NCI-H1092 treated with DMSO at 0.1 percent for 48 hours (cell line): ENCODE results near the gene KCNB1.
A peak's percentile ranks its signal among the peaks of the same experiment; 100 is the strongest.

Experiments used
- DNase-seq: peaks from one replicate; lab custom pipeline; 2025; lab: John Stamatoyannopoulos, UW

KCNB1 gene

GRCh38 chr20:49497398-49497669 lies 14.9 kb upstream of the KCNB1 start:
- DNase-seq: no peak

- DNase-seq: no peak
These were observed 14.3 kb upstream of the KCNB1 start for GRCh38 chr20:49496553-49497397.

GRCh38 chr20:49496043-49496442 lies 13.6 kb upstream of the KCNB1 start:
- no peak for DNase-seq

DNA sequence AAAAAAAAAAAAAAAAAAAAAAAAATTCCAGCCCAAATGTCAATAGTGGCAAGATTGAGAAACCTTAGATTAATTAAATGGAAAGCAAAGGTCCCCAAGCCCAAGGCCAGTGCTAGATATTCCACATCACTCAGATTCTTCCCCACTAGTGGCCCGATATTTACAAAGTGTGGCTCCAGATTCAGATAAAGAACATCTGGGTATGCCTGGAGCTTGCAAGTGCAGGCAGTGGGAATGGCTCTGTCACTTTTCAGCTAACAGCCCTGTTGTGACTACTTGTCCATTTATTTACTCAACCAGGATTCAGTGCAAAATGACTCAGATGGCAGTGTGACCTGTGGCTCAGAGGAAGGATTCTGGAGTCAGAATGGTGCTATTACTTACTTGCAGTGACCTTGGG lies 8.2 kb upstream of the KCNB1 start:
- DNase-seq: no peak

DNA sequence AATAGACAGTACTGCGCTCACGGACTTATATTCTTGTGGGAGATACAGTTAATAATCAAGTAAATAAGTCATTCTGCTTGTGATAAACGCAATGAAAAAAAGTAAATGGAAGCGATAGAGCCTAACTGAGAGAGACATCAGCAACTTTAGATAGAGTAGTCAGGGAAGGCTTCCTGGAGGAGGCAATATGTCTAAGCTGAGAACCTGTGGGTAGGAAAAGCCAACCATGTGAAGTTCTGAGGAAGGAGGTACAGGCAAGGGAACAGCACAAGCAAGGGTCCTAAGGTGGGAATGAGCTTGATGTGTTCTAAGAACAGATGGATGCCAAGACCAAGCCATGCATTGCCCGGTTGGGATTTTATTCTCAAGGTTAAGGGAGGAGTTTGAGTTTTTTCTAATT lies 7.2 kb upstream of the KCNB1 start:
- no peak for DNase-seq

- no peak for DNase-seq
These were observed 3.6 kb upstream of the KCNB1 start for GRCh38 chr20:49486064-49486463.

DNA sequence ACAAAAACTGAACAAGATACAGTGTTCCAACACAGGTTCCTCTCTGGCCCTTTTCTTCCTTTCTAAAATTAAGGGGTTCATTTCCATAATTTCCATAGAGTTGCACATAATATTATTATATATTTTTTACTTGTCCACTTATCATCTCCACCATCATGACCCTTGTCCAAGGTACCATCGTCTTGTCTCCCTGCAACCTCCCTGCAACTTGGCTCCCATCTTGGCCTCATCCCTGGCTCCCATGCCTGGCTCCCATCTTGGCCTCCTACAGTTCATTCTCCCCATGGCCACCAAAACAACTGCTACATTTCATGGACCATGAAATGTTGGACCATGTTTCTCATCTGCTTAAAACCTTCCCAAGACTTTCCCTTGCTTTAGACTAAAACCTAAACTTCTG lies 3.1 kb upstream of the KCNB1 start:
- no peak for DNase-seq

- peak; percentile 83 for DNase-seq
These were observed 2.0 kb upstream of the KCNB1 start for GRCh38 chr20:49484180-49485140.

GRCh38 chr20:49483696-49484123 lies 1.2 kb upstream of the KCNB1 start:
- DNase-seq: no peak

DNA sequence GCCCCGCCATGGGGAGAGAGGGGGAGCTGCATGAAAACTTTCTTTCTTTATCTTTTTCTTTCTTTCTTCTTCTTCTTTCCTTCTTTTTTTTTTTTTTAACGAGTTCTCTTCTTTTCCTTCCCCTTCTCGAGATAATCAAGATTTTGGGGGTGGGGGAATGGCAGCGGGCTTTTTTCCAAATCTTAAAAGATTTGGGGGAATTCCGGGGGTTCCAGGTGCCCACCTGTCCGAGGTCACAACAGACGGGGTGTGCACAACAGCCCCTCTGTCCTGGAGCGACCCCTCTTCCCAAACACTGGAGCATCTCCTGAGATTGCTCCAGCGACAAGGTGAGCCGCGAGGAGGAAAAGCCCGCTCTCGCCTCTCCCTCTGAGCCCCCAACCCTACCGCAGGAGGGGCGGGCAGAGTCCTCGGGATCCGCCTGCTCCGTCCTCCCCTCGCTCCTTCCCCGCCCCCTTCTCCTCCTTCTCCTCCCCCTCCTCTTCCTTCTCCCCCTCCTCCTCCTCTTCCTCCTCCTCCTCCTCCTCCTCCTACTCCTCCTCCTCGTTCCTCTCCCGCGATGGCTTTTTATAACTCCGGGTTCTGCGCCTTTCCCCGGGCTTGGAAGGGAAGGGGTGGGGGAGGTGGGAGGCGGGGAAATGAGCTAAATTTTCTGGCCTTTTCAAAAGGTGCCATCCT lies 689 bp upstream of the KCNB1 start:
- DNase-seq: no peak

- no peak for DNase-seq
These were observed 295 bp downstream of the KCNB1 start for GRCh38 chr20:49482173-49482572.

- no peak for DNase-seq
These were observed 1.4 kb downstream of the KCNB1 start for GRCh38 chr20:49481116-49481515.

GRCh38 chr20:49480236-49480635 lies 2.2 kb downstream of the KCNB1 start:
- no peak for DNase-seq

DNA sequence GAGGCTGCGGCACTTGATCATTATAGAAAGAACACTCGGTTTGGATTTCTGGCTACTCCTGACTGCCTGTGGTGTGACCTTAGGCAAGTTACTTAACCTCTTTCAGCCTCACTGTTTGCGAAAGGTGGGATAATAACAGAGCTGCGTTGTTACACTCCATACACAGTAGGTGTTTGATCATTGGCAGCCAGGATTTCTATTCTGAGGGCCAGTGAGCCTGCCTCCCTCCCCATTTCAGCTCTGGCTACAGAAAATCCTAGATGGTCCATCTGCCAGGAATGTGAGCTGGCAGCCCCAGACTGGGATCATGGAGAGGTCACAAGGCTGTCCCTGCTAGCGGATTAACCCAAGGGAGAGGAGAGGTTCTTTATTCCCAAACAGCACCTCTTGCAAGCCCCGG lies 2.7 kb downstream of the KCNB1 start:
- DNase-seq: no peak

GRCh38 chr20:49478754-49479689 lies 3.4 kb downstream of the KCNB1 start:
- no peak for DNase-seq

- no peak for DNase-seq
These were observed 4.2 kb downstream of the KCNB1 start for GRCh38 chr20:49478266-49478665.

DNA sequence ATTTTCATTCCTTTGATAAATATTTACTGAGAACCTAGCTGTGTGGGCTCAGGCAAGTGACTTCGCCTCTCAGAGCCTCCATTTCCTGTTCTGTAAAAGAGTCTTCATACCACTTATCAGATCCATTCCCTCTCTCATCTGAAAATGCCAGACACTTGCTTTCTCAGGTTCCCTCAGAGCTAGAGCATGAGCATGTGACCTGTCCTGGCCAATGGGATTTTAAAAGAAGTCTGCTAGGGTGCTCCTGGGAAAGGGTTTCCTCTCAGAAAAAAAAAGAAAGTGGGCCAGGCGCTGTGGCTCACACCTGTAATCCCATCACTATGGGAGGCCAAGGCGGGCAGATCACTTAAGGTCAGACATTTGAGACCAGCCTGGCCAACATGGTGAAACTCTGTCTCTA lies 5.3 kb downstream of the KCNB1 start:
- DNase-seq: no peak

DNA sequence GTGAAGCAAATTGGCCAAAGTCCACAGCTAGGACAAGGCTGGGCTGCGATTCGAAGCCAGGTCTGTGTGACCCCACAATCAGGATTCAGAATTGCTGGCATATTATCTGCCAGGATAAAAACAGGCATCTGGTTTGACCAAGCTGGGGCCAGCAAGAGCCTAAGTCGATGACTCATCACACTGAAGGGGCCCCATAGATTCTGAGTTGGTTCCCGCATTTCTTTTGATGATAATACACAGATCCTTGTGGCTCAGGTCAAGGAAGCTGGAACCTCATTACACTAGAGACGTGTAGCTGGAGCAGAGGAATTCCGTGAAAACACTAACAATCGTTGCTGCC lies 6.5 kb downstream of the KCNB1 start:
- no peak for DNase-seq

DNA sequence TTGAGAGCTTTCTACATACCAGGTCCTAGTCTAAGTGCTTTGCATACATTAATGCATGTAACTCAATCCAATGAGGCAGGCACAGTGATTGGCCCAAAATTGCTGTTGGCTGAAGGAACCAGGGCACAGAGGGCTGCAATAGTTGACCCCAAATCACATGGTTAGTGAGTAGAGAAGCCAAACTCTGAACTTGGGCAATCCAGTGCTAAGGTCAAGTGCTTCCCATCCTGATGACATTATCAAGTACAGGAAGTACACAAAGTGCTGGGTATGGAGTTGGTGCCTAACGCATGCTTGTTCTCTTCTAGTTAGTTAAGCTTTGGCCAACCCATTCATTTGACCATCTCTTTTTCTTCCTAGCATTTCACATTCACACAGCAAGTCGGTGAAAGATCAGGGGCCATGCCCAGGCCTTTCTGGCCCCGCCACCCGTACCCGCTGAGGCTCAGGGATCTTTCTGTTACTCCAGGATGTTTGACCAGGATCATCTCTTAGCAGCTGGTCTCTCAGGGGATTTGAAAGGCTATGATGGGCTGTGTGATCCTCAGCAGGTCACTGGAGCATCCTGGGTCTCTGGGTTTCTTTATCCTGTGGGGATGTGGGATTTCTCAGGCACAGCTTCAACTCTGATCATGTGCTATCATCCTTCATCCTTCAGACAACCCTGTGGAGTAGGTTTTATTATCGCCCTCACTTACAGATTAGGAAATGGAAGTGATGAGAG lies 7.0 kb downstream of the KCNB1 start:
- DNase-seq: no peak

DNA sequence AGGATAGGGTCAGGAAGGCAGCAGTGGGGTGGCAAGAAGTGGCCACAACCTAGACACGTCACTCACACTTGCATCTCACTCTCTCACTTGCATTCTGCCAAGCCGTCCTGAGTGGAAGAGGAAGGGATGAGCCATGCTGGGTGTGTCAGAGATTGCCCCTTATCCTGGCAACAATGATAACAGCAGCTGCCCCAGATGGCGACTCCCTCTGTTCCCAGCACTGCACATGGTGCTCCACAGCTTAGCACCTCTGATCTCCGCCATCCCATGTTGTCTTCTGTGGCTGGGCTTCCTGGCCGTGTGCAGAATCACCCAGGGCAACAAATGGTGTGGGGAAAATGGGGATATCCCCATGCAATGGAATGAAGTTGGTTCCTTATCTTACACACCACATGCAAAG lies 11.1 kb downstream of the KCNB1 start:
- no peak for DNase-seq

DNA sequence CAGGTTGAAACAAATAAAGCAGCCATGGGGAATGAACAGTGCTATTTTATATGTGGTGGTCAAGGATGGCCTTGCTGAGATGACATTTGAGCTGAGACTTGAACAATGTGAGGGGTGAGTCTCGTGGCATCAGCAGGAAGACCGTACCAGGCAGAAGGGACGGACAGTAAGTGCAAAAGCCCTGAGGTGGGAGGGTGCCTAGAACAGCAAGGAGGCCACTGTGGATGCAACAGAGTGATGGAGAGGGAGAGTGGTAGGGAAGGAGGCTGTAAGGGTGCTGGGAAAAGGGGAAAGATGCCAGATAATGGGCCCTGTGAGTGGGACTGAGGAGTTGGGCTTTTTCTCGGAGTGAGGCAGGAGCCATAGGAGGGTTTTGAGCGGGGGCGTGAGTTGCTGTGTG lies 11.5 kb downstream of the KCNB1 start:
- DNase-seq: no peak
